K562 (cell line): ENCODE measurements around the gene SLC35F5. TPM values are rescaled to one million over a fixed set of nuclear protein-coding genes. Genes with fewer than 3 reads are reported as not detected.
A peak's percentile ranks its signal among the peaks of the same experiment; 100 is the strongest.

Experiments used
- ARID1B ChIP-seq: fragments of 450-650 bp; IDR thresholded peaks from 2 replicates; pipeline ENCODE4 v1.6.1; 2016; ENCODE audit warnings: antibody characterized with exemption, mild to moderate bottlenecking, inconsistent platforms
- ARID2 ChIP-seq: fragments of 450-650 bp; IDR thresholded peaks from 2 replicates; pipeline ENCODE4 v1.6.1; 2017; ENCODE audit warnings: antibody characterized with exemption, mild to moderate bottlenecking
- E2F1 ChIP-seq: sonication (generic); formaldehyde crosslinking; IDR thresholded peaks from 2 replicates; pipeline ENCODE4 v1.8.1; 2023; ENCODE audit warnings: mild to moderate bottlenecking, missing genetic modification reagents, moderate library complexity
- ESRRA ChIP-seq: fragments of 450-650 bp; IDR thresholded peaks from 2 replicates; pipeline ENCODE4 v1.6.1; 2014; ENCODE audit warnings: low read depth, mild to moderate bottlenecking, moderate library complexity, borderline replicate concordance
- GABPA ChIP-seq: fragments of 200-800 bp; sonication (Bioruptor generic); conservative IDR thresholded peaks from 2 replicates; pipeline ENCODE4 v1.6.1; 2016; ENCODE audit warnings: low read depth, missing genetic modification characterization, missing compliant biosample characterization
- HMGXB4 ChIP-seq: sonication (generic); formaldehyde crosslinking; IDR thresholded peaks from 2 replicates; pipeline ENCODE4 v1.8.1; 2023; ENCODE audit warnings: mild to moderate bottlenecking, missing genetic modification reagents
- ILF3 ChIP-seq: fragments of 450-650 bp; IDR thresholded peaks from 2 replicates; pipeline ENCODE4 v1.6.1; 2018; ENCODE audit warnings: antibody characterized with exemption, mild to moderate bottlenecking, moderate library complexity, borderline replicate concordance
- KLF6 ChIP-seq: fragments of 250-450 bp; sonication (Bioruptor Pico); IDR thresholded peaks from 2 replicates; pipeline ENCODE4 v1.4.0; 2020; ENCODE audit warnings: mild to moderate bottlenecking, moderate library complexity, borderline replicate concordance
- MAFF ChIP-seq: IDR thresholded peaks from 2 replicates; pipeline ENCODE4 v1.6.1; 2012; ENCODE audit warnings: low read length, improper control_type of control experiment
- MAFK ChIP-seq: IDR thresholded peaks from 2 replicates; pipeline ENCODE4 v1.6.1; 2011; ENCODE audit warnings: low read length, improper control_type of control experiment
- MCM5 ChIP-seq: fragments of 450-650 bp; IDR thresholded peaks from 2 replicates; pipeline ENCODE4 v1.6.1; 2016; ENCODE audit warnings: low read depth
- MIER1 ChIP-seq: fragments of 450-650 bp; IDR thresholded peaks from 2 replicates; pipeline ENCODE4 v1.6.1; 2016; ENCODE audit warnings: antibody characterized with exemption, mild to moderate bottlenecking, low read depth
- MYNN ChIP-seq, 2 experiments: sonication (generic); formaldehyde crosslinking in 1 of 2; IDR thresholded peaks; 2 replicates each; pipeline versions ENCODE4 v1.5.0 to v1.6.1; 2016 to 2020; ENCODE audit warnings: antibody characterized with exemption in 1 of 2, missing genetic modification reagents in 1 of 2
- NFYB ChIP-seq: IDR thresholded peaks from 2 replicates; pipeline ENCODE4 v1.6.1; 2011; ENCODE audit warnings: mild to moderate bottlenecking, moderate library complexity; ENCODE audit not compliant: insufficient read length; ENCODE audit errors: extremely low read depth
- NKRF ChIP-seq: fragments of 450-650 bp; IDR thresholded peaks from 2 replicates; pipeline ENCODE4 v1.6.1; 2016; ENCODE audit warnings: borderline replicate concordance
- SMAD1 ChIP-seq: fragments of 150-350 bp; IDR thresholded peaks from 2 replicates; pipeline ENCODE4 v1.6.1; 2014; ENCODE audit warnings: low read length, low read depth; ENCODE audit not compliant: partially characterized antibody
- TEAD1 ChIP-seq, 2 experiments: fragments of 450-650 bp in 1 of 2; sonication (generic) in 1 of 2; formaldehyde crosslinking; IDR thresholded peaks; 2 replicates each; pipeline versions ENCODE4 v1.4.0 to v1.8.0; 2020 to 2022; ENCODE audit warnings: mild to moderate bottlenecking in 2 of 2, missing genetic modification reagents in 1 of 2
- U2AF1 ChIP-seq: fragments of 200-400 bp; formaldehyde crosslinking; optimal IDR thresholded peaks from 2 replicates; pipeline ENCODE3; 2017; ENCODE audit warnings: mild to moderate bottlenecking, low read depth, low read length, moderate library complexity
- ZBED1 ChIP-seq: IDR thresholded peaks from 2 replicates; pipeline ENCODE4 v1.6.1; 2014
- ZBTB12 ChIP-seq: fragments of 250-450 bp; sonication (Bioruptor Pico); IDR thresholded peaks from 2 replicates; pipeline ENCODE4 v1.4.0; 2020
- ZNF121 ChIP-seq: sonication (generic); formaldehyde crosslinking; conservative IDR thresholded peaks from 2 replicates; pipeline ENCODE4 v1.8.0; 2022; ENCODE audit warnings: missing genetic modification reagents
- ZNF197 ChIP-seq: fragments of 200-800 bp; sonication (Bioruptor generic); IDR thresholded peaks from 2 replicates; pipeline ENCODE4 v1.6.1; 2016; ENCODE audit warnings: low read depth, missing genetic modification characterization, missing compliant biosample characterization
- ZNF24 ChIP-seq: fragments of 450-650 bp; IDR thresholded peaks from 2 replicates; pipeline ENCODE4 v1.6.1; 2016
- ZNF586 ChIP-seq: fragments of 450-650 bp; formaldehyde crosslinking; conservative IDR thresholded peaks from 2 replicates; pipeline ENCODE4 v1.4.0; 2020; ENCODE audit warnings: mild to moderate bottlenecking, moderate library complexity
- polyA plus RNA-seq, 8 experiments: library from polyadenylated mRNA; depleted of rRNA in 4 of 8; stranded (reverse) in 5 of 8; unstranded in 3 of 8; fragments of >200 nt; fragmentation: Nextera tagmentation in 2 of 8; fragmentation: Illumina TruSeq in 1 of 8; extraction: Ambion mirVana in 2 of 8; extraction: Trizol in 1 of 8; gene quantifications; 2 replicates each; pipeline versions ENCODE4 v1.2.1 to v1.2.3, GENCODE V29; 2011 to 2014; ENCODE audit warnings: inconsistent platforms in 1 of 8, missing spikeins in 1 of 8
- total RNA-seq, 7 experiments: library from RNA; depleted of rRNA in 6 of 7; stranded (reverse); fragments of >200 nt in 6 of 7; fragmentation: Illumina TruSeq in 2 of 7; extraction: Trizol in 2 of 7; gene quantifications; 2 replicates each; pipeline versions ENCODE4 v1.2.1 to v1.2.3, GENCODE V29; 2011 to 2021; ENCODE audit warnings: low replicate concordance in 1 of 7

SLC35F5 gene
- total and polyA plus RNA-seq, 9 of the 15 experiments (the other 6 are each of a cell fraction or from before 2014, with no cell fraction given): 4.9 to 50.7 (median 30.5) TPM

GRCh38 chr2:113756355-113757137 lies at the start of gene SLC35F5 (continued):
- TF ChIP-seq ESRRA (0 out of 2 replicates have a peak, but pooled peaks have one; percentile 13), NKRF (peak; percentile 73), ZNF586 (CRISPR knock-in tag) (no peak), HMGXB4 (no peak), TEAD1 (CRISPR knock-in tag; IDR thresholded peaks at IDR 0.05) (no peak), SMAD1 (peak; percentile 73), ZNF24 (peak; percentile 44; the same call in 1 of the 2 replicates), ARID2 (no peak), E2F1 (no peak), MAFK (no peak), MYNN (IDR thresholded peaks at IDR 0.05) (no peak; the same call in 1 of the 2 replicates), MYNN (CRISPR knock-in tag; IDR thresholded peaks at IDR 0.05) (no peak), GABPA (tag) (peak; percentile 92), ZNF197 (no peak), U2AF1 (peak; percentile 85), NFYB (no peak), ARID1B (peak; percentile 61), KLF6 (CRISPR knock-in tag) (no peak), ZNF121 (CRISPR knock-in tag) (no peak), ILF3 (no peak), ZBTB12 (peak; percentile 96), MIER1 (no peak), MAFF (no peak), MCM5 (no peak), ZBED1 (no peak)
